ENCODE results near the gene DOCK11.

DNA sequence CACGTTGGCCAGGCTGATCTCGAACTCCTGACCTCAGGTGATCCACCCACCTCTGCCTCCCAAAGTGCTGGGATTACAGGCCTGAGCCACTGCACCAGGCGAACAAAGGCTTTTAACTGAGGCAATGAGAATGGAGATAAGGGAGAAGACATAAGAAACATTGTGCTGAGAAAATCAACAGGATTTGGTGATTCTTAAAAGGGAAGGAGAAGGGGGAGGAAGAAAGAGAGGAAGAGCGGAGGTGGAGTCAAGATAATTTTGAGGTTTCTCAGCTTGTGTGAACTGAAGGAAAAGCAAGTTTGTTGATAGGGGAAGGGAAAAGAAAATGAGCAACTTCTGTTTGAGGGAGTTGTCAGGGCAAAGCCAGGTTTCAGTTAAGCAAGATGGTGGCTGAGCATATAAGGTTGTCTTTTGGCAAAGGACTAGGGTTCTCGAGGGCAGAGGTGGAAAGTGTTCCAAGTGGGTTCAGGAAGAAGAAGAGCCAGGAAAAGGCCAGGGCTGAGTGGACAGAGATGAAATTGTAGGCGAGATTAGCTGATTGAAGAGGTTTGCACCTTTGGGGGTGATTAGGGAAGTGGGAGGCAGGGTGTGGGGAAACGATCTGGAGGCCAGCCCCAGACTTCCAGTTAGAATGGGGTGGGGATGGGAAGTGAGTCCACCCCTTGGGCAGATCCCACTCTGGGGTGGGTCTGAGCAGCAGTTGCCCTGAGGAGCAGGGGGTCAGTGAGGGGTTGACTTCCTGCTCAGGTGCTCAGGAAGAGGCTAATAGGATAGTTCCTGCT, 7.8 kb downstream of the DOCK11 start:
- TF ChIP-seq, protein P1, sequence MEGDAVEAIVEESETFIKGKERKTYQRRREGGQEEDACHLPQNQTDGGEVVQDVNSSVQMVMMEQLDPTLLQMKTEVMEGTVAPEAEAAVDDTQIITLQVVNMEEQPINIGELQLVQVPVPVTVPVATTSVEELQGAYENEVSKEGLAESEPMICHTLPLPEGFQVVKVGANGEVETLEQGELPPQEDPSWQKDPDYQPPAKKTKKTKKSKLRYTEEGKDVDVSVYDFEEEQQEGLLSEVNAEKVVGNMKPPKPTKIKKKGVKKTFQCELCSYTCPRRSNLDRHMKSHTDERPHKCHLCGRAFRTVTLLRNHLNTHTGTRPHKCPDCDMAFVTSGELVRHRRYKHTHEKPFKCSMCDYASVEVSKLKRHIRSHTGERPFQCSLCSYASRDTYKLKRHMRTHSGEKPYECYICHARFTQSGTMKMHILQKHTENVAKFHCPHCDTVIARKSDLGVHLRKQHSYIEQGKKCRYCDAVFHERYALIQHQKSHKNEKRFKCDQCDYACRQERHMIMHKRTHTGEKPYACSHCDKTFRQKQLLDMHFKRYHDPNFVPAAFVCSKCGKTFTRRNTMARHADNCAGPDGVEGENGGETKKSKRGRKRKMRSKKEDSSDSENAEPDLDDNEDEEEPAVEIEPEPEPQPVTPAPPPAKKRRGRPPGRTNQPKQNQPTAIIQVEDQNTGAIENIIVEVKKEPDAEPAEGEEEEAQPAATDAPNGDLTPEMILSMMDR (IDR thresholded peaks at IDR 0.05; ENCODE audit: low read depth, low read length) = no peak
- TF ChIP-seq POLR2A (IDR thresholded peaks at IDR 0.05; ENCODE audit: extremely low read depth, insufficient read length) (no peak), MAX (IDR thresholded peaks at IDR 0.05; ENCODE audit: low read depth, low read length) (no peak)

All from NB4 (cell line).